Measurements from ENCODE around the gene CEP104.
"Not testable (repeated sequence)": the region's sequence is repeated elsewhere in the genome, so short reads cannot be mapped to it uniquely, and the experiment has no call there.

Gene CEP104

DNA sequence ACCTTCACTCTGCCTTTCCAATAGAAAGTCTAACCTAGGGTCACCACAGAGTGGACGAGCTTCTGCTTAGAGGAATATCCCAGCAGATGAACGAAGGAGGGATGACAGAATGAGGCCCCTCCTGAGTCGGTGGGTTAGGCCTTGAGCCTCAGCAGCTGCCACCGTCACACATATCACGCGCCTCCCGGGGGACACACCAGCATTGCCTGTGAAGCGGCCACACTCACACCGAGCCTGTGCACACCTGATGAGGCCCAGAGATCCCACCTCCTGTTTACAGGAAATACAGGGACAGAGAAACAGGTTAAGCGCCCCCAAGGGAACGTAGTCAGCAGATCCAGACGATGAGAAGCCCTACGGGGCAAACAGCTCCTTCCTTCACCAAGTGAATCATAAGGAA is 35.6 kb downstream of the CEP104 start:
- DNase-seq: peak in 1 of 3 experiments; percentile 68

DNA sequence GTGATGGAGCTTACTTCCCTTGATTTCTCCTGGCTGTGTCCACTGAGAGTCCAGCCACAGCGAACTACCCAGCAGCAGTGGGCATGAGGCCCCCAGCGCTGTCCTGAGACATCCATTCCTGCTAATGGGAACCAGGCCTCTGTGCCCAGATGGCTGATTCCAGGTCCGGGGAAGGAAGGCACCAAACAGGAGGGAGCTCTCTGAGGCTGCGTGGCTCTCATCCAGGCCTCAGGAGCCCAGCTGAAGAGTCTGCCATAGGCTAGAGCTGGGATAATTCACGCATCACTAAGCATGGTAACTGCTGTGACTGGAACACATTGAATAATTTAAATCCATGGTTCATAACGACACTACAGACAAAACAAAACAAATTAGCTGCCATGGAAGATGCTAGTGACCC is 36.0 kb downstream of the CEP104 start:
- peak in 1 of 3 experiments; percentile 85 for DNase-seq

DNA sequence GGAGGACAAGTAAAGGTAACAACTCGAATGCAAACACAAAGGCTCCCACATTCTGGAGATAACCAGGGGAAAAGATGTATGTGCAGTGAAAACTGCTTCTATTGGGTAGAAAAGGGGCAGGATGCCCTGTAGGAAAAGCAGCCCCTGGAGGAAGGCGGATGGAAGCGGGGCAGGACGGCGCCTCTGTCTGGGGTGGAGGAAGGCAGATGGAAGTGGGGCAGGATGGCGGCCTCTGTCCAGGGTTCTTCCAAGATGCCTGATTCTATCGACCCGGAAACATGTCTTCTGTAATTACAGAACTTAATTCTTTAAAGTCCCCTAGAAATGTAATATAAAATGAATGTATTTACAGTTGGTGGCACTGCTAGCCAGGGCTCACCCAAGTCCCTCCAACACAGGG is 36.7 kb downstream of the CEP104 start:
- no peak for DNase-seq

DNA sequence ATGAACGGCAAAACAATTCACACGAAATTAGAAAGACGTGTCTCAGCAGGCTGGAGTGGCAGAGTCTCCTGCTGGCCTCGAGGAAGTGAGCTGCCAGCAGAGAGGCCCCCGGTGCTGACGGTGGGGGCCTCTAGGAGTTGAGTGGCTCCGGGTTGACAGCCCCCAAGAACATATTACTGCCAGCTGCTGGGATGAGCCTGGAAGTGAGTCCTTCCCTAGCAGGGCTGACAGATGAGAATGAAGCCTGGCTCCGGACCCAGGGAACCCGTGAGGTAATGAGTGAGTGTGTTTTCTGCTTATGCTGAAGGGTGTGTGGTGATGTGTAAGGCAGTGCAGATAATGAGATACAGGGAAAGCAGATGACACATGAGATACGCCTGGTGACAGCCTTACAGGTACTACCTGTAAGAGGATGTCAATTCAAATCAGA is 37.2 kb downstream of the CEP104 start:
- DNase-seq: peak in 1 of 3 experiments; percentile 61

DNA sequence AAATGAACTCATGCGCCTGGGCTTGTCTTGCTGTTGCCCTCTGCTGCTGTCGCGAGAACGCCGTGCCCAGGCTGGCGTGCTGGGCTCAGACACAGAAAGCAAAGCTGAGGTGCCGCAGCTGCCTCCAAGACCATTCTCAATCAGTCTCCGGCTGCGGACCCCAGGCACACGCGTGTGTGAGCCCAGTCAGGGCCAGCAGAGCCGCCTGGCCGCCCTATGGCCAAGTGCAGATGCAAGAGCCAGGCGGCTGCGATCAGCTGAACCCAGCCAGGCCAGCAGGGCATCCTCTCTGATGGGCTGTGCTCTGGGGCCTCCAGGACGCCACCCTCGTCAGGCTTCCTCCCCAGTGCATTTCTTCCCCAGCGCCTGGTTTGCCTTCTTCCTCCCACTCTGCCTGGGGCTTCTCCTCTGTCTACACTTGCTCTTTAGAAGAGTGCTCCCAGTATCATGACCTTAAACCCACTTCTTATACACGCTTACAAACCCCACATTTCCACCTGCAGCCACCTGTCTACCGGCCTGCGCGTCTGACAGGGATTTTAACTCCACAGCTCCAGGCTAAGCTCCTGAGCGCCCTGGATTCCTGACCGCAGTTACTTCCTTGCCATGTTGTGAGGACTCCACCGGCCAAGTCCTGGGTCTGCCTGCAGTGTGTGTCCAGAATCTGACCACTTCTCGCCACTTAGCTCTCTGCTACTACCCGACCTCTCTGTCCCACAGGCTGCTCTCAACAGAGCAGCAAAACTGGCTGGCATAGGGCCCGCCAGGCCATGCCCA is 39.0 kb downstream of the CEP104 start:
- no peak for DNase-seq

DNA sequence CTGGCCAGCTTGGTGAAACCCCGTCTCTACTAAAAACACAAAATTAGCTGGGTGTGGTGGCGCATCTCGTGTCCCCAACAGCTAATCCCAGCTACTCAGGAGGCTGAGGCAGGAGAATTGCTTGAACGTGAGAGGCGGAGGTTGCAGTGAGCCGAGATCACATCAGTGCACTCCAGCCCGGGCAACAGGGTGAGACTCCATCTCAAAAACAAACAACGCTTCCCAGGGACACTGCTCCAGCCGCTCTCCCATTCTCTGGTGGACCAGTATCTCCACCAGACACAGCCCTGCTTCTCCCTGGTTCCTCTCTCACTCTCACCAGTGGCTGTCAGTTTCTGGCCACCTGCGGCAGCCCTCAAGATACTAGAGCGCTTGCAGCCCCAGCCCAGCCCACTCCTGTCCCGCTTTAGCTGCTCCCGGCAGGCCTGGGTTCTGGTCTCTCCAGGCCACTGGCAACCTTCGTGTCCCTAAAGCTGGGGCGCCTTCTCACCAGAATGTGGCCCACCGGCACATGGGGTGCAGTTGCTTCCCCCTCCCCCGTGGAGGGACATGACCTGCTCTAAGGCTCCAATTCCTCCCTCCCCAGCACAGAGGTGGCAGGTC is 39.8 kb downstream of the CEP104 start:
- no peak for DNase-seq

DNA sequence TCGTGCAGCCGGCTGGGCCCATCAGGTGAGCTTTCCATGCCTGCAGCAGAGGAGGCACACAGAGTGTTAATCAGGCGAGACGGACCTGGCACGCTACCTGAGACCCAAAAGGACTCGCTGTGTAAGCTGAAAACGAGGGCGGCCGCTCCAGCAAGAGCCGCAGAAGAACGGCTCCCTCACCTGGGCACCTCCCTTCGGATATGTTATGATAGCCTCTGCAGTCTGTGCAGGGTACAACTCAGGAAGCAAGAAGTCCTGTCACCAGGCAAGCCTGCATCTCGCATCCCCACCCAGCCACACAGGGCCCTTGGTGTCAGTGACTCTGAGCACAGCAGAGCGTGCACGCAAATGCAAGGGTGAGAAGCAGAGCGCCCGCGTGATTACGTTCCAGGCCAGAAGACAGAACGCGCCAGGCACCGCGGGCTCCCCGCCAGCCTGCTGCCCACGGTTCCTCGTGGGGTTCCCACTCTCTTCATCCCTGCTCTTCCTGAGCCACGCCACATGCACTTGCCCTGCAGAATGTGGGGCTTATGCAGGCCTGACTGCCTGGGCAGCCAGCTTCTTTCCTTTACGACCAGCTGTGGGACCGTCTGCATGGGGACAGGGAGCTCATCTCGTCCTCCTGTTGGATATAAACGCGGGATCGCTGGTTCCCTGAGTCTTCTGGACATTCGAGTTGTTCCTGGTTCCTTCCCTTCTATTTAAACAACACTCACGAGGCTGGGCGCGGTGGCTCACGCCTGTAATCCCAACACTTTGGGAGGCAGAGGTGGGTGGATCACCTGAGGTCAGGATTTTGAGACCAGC is 40.5 kb downstream of the CEP104 start:
- peak in 1 of 3 experiments; percentile 11 for DNase-seq

DNA sequence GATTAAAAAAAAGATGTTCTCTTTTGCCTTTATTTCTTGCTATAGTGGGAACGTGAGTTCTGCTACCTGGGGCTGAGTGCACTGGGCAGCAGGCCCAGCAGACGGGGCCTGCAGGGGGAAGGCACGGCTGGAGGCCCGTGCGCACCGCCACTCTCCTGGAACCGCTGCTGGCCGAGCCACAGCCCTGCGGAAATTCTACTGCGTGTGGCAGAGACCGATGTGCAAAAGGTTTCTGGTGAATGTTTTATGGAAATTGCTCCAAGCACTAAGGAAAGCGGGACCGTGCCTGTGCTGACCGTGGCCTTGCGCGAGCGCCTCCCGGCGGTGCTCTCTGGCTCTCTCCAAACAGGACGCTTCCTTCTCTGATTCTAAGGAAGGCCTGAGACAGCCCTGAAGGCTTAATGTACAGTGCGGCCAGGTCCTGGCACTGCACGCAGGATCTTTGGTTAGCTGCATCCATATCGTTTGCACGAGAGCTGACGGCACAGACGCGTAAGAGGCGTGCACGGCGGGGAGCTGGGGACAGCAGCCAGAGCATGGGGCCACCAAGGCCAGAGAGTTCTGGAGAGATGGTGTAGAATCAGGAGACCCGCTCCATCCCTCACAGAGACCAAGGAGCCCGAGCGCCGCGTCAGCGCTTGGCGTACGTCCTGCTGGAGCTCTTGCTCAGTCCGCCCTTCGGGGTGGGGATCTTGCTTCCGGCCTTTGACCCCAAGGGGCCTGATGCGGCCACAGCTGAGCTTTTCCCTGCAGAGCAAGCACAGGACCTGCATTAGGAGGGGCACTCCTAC is 42.0 kb downstream of the CEP104 start:
- DNase-seq: no peak

DNA sequence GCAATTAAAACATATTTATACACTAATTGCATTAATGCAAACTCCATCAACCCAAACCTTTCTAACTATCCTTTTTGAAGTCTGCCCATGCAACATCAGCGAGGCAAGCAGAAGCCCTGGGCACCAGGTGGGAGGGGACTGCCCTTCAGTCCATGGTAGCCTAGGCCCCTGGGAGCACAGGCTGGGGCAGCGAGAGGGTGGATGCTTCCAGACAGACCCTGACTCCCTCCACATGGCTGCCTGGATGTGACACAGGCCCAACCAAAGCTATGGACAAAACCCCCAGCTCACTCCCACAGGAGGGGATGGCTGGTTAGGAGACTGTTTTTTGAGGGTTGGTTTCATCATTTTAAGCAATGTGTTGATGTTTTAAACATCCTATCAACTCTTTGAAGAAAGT is 42.9 kb downstream of the CEP104 start:
- DNase-seq: no peak

DNA sequence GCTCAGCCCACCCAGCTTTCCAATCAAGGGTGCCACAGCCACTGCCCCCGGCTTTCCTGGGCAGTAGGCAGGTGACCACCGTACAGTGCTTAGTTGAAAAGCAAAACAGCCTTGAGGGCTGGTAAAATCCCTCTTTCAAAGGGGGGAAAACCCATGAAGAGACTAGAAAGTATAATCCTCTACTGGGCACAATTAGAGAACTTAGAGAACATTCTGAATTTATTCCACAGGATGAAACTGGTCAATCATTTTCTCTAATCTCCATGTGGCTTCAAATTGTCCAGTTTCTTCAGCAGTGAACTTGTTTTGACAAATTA is 45.5 kb downstream of the CEP104 start:
- no peak for DNase-seq

DNA sequence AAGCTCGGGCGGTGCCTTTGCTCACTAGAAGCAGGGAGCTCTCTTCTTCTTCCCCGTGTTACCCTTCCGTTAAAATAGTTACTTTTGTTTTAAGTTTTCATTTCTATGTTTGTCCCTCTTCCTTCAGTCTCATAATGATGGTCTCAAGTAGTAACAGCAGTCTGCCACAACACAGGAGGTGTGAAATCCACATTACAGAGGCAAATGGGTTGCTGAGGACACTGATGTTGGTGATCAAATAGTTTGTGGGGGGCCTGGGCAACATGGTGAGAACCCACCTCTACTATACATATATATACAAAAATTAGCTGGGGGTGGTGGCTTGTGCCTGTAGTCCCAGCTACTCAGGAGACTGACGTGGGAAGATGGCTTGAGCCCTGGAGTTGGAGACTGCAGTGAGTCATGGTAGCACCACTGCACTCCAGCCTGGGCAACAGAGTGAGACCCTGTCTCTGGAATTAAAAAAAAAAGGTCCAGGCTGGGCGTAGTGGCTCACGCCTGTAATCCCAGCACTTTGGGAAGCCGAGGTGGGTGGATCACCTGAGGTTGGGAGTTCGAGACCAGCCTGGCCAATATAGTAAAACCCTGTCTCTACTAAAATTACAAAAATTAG is 46.8 kb downstream of the CEP104 start:
- not testable (repeated sequence) for DNase-seq

DNA sequence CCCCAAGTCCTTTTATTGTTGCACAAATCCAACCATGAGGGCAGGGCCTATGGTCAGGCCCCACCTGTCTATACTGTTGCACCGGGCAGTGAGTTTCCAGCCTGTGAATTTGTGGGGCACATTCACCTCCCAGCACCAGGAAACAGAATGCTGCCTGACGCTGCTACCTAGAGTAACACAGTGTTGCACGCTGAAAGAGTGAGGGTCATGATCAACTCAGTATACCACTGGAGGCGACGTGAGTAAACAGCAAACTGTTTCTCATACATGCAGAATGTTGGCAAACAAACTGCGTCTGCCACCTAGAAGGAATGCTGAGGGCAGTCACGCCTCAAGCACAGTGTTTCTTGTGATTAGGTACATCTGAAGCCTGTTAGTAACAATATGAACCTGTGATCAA is 47.3 kb downstream of the CEP104 start:
- DNase-seq: no peak

DNA sequence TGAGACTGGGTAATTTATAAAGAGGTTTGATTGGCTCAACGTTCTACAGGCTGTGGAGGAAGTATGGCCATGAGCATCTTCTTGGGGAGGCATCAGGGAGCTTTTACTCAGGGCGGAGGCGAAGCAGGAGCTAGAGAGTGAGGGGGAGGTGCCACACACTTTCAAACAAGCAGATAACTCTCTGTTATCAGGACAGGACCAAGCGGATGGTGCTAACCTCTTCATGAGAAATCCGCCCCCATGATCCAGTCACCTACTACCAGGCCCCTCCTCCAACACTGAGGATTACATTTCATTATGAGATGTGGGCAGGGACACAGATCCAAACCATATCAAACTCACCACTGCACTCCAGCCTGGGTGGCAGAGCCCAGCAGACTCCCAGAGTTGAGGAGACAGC is 49.2 kb downstream of the CEP104 start:
- no peak for DNase-seq

DNA sequence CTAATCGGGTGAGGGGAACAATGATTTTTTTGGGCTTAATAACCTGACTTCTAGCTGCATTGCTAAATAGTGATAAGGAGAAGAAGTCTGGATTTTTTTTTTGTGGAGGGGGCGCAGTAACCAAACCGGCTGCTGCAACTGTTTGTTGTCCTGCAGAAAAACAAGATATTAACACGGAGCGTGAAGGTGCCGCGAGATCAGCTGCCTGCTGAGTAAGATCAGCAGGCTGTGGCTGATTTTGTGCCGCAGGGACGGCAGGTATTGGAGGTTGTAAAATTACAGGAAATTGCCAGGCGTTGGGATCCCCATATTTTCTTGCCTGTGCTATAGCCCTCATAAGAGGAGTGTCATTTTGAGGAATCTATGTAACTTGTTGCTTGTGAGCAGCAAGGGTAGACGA is 52.0 kb downstream of the CEP104 start:
- DNase-seq: no peak

DNA sequence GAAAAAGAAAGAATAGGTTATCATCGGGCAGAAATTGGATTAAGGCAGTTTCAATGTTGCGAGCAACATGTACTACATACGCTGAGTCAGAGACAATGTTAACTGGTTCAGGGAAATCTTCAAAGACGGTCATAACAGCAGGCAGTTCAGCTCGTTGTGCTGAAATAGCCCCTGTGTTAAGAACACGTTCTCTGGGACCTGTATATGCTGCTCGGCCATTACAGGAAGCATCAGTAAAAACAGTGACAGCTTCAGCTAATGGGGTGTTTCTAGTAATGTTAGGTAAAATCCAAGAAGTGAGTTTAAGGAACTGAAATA is 52.4 kb downstream of the CEP104 start:
- DNase-seq: not testable (repeated sequence)

DNA sequence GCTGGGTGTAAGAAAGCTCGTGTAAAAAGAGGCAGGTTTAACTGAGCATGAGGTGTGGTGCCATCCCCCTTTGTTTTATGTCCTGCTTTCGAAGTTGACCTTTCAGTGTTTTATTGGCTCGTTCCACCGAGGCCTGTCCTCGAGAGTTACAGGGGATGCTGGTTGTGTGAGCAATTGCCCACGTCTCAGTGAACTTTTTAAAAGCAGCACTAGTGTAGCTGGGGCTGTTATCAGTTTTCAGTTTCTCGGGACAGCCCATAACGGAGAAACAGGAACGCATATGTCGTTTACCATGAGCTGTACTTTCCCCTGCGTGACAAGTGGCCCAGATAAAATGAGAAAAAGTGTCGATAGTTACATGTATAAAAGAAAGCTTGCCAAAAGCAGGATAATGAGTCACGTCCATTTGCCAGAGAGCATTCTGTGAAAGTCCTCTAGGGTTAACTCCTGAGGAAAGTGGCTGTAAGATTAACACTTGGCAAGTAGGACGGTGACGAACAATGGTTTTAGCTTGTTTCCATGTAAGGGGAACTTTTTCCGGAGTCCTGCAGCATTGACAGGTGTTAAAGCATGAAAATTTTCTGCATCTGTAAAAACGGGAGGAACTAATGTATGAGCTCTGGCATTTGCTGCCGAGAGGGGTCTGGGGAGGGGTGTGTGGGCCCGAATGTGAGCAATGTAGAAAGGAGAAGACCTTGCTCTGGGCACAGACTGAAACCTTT is 52.9 kb downstream of the CEP104 start:
- DNase-seq: no peak

DNA sequence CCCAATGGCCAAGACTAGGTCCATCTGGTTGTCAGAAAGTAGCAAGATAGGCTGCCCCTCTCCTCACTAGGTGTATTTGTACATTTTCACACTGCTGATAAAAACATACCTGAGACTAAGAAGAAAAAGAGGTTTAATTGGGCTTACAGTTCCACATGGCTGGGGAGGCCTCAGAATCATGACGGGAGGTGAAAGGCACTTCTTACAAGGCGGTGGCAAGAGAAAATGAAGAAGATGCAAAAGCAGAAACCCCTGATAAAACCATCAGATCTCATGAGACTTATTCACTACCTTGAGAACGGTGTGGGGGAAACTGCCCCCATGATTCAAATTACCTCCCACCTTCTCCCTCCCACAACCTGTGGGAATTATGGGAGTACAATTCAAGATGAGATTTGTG is 56.2 kb downstream of the CEP104 start:
- DNase-seq: not testable (repeated sequence)

DNA sequence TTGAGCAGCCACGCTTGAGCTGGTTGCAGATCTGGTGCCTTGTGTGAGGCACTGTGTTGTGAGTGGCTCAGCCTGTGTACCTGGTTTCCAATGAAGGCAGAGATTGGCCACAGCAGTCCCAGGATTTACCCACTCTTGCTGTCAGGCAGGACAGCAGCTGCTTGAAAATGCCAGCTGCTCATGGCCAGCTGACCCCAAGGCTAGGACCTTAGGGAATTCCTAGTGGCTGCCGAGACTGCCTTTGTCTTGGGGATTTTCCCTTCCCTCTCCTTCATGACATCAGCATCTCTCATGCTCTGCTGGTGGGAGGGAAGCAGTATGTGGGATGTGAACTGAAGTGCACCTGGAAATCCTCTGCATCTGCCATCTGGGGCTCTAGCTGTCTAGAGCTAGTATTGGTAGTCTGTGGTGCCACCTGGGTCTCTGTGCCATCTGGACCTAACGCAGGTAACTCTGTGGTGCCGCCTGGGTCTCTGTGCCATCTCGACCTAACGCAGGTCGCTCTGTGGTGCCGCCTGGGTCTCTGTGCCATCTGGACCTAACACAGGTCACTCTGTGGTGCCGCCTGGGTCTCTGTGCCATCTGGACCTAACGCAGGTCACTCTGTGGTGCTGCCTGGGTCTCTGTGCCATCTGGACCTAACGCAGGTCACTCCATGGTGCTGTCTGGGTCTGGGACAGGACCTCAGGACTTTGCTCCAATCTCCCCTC is 56.9 kb downstream of the CEP104 start:
- DNase-seq: peak in 1 of 3 experiments; percentile 5

DNA sequence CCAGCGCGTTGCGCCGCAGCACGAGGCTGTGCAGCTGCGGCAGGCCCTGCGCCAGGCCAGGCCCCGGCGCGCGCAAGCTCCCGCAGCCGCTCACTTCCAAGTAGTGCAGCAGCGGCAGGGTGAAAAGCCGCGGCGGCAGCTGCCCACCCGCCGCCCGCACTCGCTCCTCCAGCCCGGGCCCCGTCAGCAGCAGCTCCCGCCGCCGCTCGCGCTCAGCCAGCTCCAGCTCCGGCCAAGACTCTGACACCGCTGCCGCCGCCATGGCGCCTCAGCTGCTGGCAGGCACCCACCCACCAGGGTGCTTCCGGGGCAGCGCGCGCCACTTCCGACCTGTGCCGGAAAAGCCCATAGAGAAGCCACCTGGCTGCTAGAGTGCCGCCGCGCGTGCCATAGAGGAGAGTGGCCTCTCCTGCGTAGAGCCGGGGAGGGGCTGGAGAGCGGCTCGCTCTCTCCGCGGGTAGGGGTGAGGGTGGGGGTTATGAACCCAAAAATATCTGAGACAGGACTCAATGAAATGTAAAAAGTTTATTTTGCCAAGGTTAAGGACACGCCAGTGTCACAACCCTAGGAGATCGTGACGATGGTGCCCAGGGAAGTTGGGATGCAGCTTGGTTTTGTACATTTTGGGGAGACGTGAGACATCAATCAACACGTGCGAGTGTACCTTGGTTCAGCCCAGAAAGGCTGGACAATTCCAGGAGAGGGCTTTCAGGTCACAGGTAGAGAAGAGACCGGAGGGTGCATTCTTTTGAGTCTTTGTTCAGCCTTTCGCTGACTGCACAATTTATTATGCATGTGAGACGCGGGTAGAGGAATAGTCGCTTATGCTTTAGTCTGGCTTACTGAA is 60.6 kb downstream of the CEP104 start, which contains the start of gene LRRC47:
LRRC47 (minus strand) TSS at position 284 of the 847 bp plus-strand sequence; CDS start at position 262, 22 bp downstream.
- peak; percentile 78 to 93 (median 89) for DNase-seq

Data from NCI-H1417 (cell line).